Measurements from ENCODE around the gene GYG1. TPM values are rescaled to one million over a fixed set of nuclear protein-coding genes. Genes with fewer than 3 reads are reported as not detected.

GYG1 gene
- total RNA-seq, 1 experiment from 2014 or later, result 34.8 TPM

GRCh38 chr3:149061776-149062175 is 70.4 kb downstream of the GYG1 start (continued):
- TF ChIP-seq, protein P1, sequence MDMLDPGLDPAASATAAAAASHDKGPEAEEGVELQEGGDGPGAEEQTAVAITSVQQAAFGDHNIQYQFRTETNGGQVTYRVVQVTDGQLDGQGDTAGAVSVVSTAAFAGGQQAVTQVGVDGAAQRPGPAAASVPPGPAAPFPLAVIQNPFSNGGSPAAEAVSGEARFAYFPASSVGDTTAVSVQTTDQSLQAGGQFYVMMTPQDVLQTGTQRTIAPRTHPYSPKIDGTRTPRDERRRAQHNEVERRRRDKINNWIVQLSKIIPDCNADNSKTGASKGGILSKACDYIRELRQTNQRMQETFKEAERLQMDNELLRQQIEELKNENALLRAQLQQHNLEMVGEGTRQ (CRISPR knock-in tag; IDR thresholded peaks at IDR 0.05), result no peak
- no peak for TF ChIP-seq ZNF423 (CRISPR knock-in tag; IDR thresholded peaks at IDR 0.05)
- TF ChIP-seq SOX15 (CRISPR knock-in tag; IDR thresholded peaks at IDR 0.05), result no peak
- no peak for TF ChIP-seq NR2C2 (CRISPR knock-in tag; IDR thresholded peaks at IDR 0.05)
- TF ChIP-seq, protein P2, sequence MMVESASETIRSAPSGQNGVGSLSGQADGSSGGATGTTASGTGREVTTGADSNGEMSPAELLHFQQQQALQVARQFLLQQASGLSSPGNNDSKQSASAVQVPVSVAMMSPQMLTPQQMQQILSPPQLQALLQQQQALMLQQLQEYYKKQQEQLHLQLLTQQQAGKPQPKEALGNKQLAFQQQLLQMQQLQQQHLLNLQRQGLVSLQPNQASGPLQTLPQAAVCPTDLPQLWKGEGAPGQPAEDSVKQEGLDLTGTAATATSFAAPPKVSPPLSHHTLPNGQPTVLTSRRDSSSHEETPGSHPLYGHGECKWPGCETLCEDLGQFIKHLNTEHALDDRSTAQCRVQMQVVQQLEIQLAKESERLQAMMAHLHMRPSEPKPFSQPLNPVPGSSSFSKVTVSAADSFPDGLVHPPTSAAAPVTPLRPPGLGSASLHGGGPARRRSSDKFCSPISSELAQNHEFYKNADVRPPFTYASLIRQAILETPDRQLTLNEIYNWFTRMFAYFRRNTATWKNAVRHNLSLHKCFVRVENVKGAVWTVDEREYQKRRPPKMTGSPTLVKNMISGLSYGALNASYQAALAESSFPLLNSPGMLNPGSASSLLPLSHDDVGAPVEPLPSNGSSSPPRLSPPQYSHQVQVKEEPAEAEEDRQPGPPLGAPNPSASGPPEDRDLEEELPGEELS (CRISPR knock-in tag; IDR thresholded peaks at IDR 0.05), result no peak
- TF ChIP-seq, protein P3, sequence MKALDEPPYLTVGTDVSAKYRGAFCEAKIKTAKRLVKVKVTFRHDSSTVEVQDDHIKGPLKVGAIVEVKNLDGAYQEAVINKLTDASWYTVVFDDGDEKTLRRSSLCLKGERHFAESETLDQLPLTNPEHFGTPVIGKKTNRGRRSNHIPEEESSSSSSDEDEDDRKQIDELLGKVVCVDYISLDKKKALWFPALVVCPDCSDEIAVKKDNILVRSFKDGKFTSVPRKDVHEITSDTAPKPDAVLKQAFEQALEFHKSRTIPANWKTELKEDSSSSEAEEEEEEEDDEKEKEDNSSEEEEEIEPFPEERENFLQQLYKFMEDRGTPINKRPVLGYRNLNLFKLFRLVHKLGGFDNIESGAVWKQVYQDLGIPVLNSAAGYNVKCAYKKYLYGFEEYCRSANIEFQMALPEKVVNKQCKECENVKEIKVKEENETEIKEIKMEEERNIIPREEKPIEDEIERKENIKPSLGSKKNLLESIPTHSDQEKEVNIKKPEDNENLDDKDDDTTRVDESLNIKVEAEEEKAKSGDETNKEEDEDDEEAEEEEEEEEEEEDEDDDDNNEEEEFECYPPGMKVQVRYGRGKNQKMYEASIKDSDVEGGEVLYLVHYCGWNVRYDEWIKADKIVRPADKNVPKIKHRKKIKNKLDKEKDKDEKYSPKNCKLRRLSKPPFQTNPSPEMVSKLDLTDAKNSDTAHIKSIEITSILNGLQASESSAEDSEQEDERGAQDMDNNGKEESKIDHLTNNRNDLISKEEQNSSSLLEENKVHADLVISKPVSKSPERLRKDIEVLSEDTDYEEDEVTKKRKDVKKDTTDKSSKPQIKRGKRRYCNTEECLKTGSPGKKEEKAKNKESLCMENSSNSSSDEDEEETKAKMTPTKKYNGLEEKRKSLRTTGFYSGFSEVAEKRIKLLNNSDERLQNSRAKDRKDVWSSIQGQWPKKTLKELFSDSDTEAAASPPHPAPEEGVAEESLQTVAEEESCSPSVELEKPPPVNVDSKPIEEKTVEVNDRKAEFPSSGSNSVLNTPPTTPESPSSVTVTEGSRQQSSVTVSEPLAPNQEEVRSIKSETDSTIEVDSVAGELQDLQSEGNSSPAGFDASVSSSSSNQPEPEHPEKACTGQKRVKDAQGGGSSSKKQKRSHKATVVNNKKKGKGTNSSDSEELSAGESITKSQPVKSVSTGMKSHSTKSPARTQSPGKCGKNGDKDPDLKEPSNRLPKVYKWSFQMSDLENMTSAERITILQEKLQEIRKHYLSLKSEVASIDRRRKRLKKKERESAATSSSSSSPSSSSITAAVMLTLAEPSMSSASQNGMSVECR (CRISPR knock-in tag; IDR thresholded peaks at IDR 0.05; ENCODE audit: borderline replicate concordance), result no peak
- no peak for TF ChIP-seq IRF1 (CRISPR knock-in tag; IDR thresholded peaks at IDR 0.05)
- no peak for TF ChIP-seq MLX (CRISPR knock-in tag; IDR thresholded peaks at IDR 0.05)
- no peak for TF ChIP-seq OVOL2 (CRISPR knock-in tag; IDR thresholded peaks at IDR 0.05; ENCODE audit: borderline replicate concordance)

DNA sequence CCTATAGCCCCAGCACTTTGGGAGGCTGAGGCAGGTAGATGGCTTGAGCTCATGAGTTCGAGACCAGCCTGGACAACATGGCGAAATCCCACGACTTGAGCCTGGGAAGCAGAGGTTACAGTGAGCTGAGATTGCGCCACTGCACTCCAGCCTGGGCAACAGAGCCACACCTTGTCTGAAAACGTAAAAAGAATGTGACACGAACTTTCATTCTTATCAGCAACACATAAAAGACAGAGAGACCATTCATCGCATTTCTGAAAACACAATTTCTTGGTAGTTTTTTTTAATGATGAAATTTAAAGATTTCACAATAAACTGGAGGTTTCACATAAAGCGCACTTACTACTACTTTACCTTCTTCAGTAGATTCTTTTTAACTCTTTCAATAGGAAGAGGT is 76.5 kb downstream of the GYG1 start:
- TF ChIP-seq ZNF219 (CRISPR knock-in tag; IDR thresholded peaks at IDR 0.05; ENCODE audit: borderline replicate concordance) (no peak), NR1H2 (CRISPR knock-in tag; IDR thresholded peaks at IDR 0.05) (no peak), E2F4 (CRISPR knock-in tag; IDR thresholded peaks at IDR 0.05; ENCODE audit: borderline replicate concordance, low read depth) (no peak), NFYB (CRISPR knock-in tag; conservative IDR thresholded peaks at IDR 0.05; ENCODE audit: low read depth) (no peak), ZNF138 (CRISPR knock-in tag; conservative IDR thresholded peaks at IDR 0.05) (no peak), ZNF317 (CRISPR knock-in tag; IDR thresholded peaks at IDR 0.05; ENCODE audit: borderline replicate concordance, low read depth) (no peak), MYBL2 (CRISPR knock-in tag; IDR thresholded peaks at IDR 0.05) (no peak), ZBTB21 (CRISPR knock-in tag; IDR thresholded peaks at IDR 0.05; ENCODE audit: borderline replicate concordance) (no peak)
- ChIA-PET POLR2A (interaction anchor here (0.7 kb wide), 1 partner anchor 18 kb away, joined by 3 read pairs; the partner anchor contains the start of gene HLTF), CTCF (interaction anchor here (1.5 kb wide), 1 partner anchor 113 kb away, joined by 3 read pairs; no protein-coding TSS in a partner anchor)
- DNase-seq (ENCODE audit: low spot score), result no peak
- Mint-ChIP-seq H3K36me3 (peaks cover 59% of the 10 kb centered on the region), H3K27ac (no peak overlapping the region), H3K4me3 (no peak overlapping the region), H3K9me3 (no peaks in the 10 kb centered on the region), H3K27me3 (ENCODE audit: low read depth) (no peaks in the 10 kb centered on the region), H3K4me1 (no peaks in the 10 kb centered on the region)
- no peak for ATAC-seq

Other genes starting within 250 kb of the GYG1 start
- 4.1 to 7.6 TPM (median 5.0 TPM) in 3 replicates for gene CPB1, start 163.7 kb upstream of the GYG1 start, total RNA-seq (2021)
- gene CPA3, start 126.2 kb upstream of the GYG1 start, total RNA-seq (2021), result not detected in 3 replicates
- gene HLTF, start 95.0 kb downstream of the GYG1 start, total RNA-seq (2021), result 62.4 to 84.0 TPM (median 73.8 TPM) in 3 replicates
- gene HPS3, start 138.1 kb downstream of the GYG1 start, total RNA-seq (2021), result 51.3 to 59.6 TPM (median 58.7 TPM) in 3 replicates
- 1.1 to 1.9 TPM (median 1.5 TPM) in 3 replicates for gene CP, start 230.3 kb downstream of the GYG1 start, total RNA-seq (2021)